T-helper 2 cell treated with Interferon-gamma antibody and Interleukin-4, amounts not matched to agents 100 ng/mL and 5 ng/mL, for 36 hours (primary cell): ENCODE measurements around the gene TPMT. TPM values are rescaled to one million over a fixed set of nuclear protein-coding genes. Genes with fewer than 3 reads are reported as not detected.
"Not testable (repeated sequence)": the region's sequence is repeated elsewhere in the genome, so short reads cannot be mapped to it uniquely, and the experiment has no call there.

Experiments used
- intact Hi-C: fragments of 100-400 bp; cut with micrococcal nuclease; formaldehyde crosslinking; loops from one replicate; pipeline ENCODE4 v1.15.1; 2023
- total RNA-seq: library from RNA; stranded (reverse); gene quantifications from 2 replicates; pipeline ENCODE4 v1.2.3, GENCODE V29; 2022

The TPMT gene
- total RNA-seq, 1 donor from 2014 or later, result 7.1 TPM

DNA sequence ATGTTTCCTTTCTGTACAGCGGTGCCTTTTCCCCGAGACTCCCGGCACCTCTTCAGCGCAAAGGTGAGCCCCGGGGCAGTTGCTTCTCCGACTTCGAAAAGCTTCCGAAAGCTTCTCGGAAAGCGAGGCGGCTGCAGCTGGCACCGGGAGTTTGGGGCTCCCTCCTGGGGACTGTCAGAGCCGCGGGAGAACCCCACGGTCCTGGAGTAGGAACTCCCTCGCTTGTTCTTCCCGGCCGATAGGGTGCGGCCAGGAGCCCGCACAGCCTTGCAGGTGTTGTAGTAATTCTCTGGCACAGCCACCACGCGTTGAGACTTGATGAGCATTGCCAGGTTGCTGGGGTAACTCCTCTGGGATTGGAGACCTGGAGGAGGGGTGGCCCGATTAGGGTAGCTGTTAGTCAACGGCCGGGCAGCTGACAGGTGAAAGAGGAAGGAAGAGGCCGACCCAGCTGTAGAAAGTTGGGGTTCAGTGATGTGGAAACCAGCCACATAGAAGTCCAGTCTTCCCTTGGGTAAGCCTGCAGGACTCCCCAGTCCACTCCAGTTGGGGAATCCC lies 1.1 kb upstream of the TPMT start:
- intact Hi-C loops, result loop anchor here (1.0 to 5.0 kb wide), 7 partner anchors 33 to 556 kb away; partner anchors contain the start of genes DEK, FAM8A1, KIF13A and NHLRC1

GRCh38 chr6:18155150-18155863 lies 430 bp upstream of the TPMT start, which contains the start of gene KDM1B:
Gene KDM1B (plus strand): TSS chr6:18155422. CDS start chr6:18159896, 4,474 bp downstream.
- intact Hi-C loops, result loop anchor here (1.0 to 5.0 kb wide), 7 partner anchors 33 to 555 kb away; partner anchors contain the start of genes DEK, FAM8A1, KIF13A and NHLRC1

DNA sequence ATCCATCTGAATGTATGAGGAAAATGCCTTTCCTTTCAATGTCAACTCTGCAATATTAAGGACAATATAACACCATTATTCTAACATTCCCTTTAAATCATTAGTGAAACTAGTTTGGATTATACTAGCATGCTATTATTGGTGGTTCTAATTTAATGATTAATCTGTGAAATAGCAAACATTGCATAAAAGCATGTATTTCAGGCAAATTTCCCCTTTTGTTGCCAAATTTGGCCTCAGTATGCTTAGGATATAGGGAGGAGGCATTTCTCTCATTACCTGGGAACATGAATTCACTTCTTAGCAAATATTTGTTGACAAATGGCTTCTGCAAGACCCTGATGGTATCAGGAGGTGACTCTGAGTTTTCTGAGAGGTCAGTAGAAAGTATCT lies 1.6 kb downstream of the TPMT start:
- intact Hi-C loops, result no loop called here

DNA sequence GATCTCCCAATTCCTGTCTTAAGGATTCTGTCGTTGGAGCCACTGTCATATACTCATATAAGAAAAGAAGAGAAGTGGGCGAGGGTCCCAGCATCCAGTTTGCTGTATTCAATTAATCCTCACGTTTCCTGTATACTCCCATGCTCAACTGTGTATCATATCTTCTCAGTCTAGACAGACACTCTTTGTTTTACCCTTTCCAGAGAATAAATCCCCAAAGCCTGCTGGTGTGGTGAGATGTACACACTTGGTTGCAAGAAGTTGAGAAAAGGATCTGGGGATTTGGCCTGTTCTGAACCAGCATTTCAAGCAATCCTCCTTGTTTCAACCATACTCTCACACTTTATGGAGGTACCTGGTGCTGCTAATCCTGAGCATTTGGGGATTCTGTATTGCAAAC lies 3.1 kb downstream of the TPMT start:
- intact Hi-C loops, result no loop called here

DNA sequence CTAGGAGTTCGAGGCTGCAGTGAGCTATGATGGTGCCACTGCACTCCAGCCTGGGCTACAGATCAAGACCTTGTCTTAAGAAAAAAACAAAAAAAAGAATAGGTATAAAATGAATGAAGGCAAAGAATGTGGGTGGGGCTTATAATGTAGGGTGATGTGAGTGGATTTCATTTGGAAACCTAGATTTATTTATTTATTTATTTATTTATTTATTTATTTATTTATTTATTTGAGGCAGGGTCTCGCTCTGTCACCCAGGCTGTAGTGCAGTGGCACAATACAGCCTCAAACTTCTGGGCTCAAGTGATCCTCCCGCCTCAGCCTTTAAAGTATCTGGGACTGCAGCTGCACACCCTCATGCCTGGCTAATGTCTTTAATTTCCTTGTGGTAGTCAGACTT lies 3.5 kb downstream of the TPMT start:
- intact Hi-C loops, result not testable (repeated sequence)

DNA sequence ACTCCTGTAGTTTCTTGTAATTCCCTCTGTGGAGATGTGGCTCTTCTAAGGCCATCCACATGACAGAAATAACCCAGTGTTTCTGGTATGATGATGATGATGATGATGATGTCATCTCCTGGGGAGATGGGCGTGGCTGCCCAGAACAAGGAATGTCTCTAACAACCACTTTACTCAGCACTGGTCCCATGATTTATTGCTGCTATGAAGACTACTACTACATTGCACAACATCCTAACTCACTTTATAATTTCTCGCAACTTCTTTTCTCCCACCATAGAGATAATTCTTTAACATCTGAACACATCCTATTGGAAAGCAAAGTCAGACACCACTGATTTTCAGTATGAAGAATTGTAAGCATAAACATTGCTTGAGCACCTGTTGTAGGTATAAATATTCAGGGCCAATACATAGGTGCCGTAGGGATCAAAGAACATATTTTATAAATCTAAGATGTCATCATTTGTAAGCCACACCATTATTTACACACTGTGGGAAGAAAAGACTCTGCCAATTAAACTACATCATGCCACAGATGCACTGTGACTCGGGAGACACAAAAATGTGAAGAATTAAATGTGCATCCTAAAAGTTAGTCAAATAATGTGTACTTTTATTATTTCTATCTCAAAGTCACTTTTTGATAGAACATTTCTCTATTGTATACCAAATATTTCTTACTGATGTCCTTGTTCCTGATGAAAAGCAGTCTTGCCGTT lies 6.4 kb downstream of the TPMT start:
- intact Hi-C loops, result no loop called here

DNA sequence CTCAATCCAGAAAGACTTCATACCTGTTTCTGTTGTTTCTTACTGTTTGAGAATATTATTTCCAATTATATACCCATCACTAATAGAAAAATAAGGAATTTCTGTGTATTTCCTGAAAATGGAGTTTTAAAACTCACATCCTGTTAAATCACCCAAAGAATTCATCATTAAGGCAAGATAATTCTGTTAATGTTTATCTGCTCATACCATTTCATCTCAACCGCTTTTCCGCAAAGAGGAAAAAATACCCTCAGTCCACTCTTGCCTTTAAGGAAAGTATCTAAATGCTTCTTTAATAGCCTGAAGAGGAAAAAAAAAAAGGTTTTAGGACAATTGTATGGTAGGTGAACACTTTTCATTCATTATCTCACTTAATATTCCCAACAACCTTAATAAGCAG lies 7.3 kb downstream of the TPMT start:
- intact Hi-C loops, result no loop called here

DNA sequence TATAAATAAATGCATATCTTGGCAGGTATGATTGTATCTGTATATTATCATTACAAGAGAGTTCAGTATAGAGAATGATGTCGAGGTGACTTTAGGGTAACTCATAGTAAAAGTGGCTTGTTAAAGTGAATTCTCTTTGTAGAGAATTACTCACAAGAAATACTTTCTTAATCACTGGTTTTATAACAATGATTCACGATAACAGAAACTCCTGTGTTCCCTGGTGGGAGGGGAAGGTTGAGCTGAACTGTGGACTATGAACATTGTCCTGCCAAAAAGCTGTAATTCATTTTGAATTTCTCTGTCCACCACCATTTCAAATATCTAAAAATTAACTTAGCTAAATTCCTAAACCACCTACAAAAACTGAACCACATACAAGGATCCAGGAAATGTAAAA lies 7.7 kb downstream of the TPMT start:
- intact Hi-C loops, result no loop called here

DNA sequence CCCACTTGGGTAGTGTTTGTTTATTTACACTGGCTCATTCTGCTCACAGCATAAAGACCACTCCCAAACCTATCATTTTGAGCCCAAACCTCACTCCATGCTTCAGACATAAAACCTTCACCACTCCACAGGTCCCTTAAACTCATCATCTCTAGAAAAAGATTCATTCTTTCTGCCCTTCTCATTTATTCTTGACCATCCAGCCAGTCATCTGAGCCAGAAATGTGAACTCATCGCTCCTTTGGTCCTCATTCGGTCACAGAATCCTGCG lies 12.4 kb downstream of the TPMT start:
- intact Hi-C loops, result no loop called here

DNA sequence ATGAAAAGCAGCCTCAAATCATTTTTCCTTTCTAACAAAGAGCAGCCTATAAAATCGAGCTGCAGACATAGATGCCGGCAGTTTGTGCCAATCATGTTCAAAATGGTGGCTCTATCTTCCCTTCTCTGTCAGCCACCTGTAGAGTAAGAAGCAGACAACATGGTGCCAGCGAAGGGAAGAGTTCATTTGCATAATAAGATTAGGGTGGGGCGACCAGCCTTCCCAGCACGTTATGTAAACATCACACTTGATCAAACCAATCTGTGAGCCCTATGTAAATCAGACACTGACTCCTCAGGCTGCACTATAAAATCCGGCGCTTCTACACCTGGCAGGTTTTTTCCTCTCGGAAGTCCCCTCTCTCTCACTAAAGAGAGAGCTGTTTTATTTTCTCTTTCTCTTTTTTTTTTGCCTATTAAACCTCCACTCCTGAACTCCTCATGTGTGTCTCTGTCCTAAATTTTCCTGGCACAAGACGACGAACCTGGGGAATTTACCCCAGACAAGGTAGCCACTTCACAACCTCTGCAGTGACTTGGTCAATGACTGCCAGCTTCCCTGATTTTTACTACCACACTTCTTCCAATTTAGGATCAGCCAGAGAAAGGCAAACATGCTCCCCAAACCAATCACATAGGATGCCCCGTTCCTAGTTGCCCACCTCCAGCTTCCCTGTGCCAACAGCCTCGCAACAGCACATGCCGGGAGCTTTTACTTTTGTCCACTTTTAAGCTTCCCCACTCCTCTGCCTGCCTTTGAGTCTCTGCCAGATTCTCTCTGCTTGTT lies 12.9 kb downstream of the TPMT start:
- intact Hi-C loops, result no loop called here

DNA sequence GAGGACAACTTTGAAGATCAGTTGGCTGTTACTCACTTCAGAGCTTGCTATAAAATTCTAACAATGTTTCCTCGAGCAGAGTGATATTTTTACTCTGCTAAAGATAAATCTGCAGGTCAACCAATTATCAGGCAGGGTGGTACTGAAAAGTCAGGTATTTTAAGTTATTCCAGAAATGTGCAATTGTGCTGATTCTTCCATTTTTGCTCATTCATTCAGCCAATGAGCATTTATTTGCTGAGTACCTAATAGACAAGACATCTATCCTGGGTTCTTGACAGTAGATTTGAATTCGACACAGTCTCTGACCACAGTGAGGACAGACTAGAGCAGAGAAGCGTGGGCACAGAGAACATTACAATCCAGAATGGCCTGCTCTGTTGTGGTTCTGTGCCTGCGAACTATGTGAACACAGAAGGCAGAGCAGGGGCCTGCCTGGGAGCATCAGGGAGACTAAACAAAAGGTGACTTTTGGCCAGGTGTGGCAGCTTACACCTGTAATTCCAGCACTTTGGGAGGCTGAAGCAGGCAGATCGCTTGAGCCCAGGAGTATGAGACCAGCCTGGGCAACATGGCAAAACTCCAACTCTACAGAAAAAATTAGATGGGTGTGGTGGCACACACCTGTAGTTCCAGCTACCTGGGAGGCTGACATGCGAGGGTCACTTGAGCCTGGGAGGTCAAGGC lies 14.8 kb downstream of the TPMT start:
- intact Hi-C loops, result no loop called here

- intact Hi-C loops, result no loop called here
Measured at GRCh38 chr6:18138906-18139305, 16.0 kb downstream of the TPMT start.

- intact Hi-C loops, result no loop called here
Measured at GRCh38 chr6:18136260-18136659, 18.6 kb downstream of the TPMT start.

DNA sequence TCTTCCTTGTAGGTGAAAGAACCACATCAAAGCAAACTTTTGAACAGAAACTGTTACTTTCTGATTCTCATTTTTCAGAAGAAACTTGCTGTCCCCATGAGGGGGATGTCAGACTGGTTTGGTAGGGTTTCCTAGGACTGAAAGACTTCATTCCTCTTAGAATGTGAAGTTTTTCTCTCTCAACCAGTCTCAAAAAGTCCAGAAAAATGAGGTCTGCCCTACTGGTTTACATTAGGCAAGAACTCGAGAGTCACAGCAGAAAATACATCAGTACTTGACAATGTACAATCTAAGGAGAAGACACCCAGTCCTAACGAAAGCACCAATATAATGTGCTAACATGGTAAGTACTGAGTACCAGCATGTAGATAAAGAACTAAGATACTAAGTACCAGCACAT lies 19.7 kb downstream of the TPMT start:
- intact Hi-C loops, result no loop called here

- intact Hi-C loops, result no loop called here
Measured at GRCh38 chr6:18132346-18132745, 22.5 kb downstream of the TPMT start.

DNA sequence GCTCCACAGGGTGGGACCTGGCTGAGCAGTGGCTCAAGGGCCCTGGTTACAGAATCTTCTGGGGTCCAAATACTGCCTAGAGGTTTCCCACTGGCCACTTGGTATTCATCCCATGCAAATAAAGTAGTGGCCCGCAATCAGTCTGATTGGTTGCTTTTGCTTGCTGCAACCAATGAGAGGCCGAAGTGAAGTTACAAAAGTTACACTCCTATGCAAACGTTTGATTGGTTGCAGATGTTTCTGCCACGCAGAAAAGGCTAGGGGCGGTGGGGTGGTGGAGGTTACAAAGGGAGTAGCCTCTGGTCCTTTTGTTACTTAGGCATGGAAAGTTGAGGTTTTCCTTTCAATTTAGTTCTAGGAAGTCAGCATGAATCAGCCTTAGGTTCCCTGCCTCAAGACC lies 28.8 kb downstream of the TPMT start:
- intact Hi-C loops, result no loop called here

- intact Hi-C loops, result loop anchor here (2.0 to 5.0 kb wide), 2 partner anchors 32 to 965 kb away; partner anchors contain the start of genes KDM1B and TPMT
Measured at GRCh38 chr6:18122128-18123093, 32.5 kb downstream of the TPMT start, which contains the start of gene NHLRC1. Gene NHLRC1 (minus strand): TSS chr6:18122677. CDS start chr6:18122606, 71 bp downstream.

- intact Hi-C loops, result loop anchor here (2.0 to 5.0 kb wide), 2 partner anchors 33 to 964 kb away; partner anchors contain the start of genes KDM1B and TPMT
Measured at GRCh38 chr6:18121580-18122127, 33.2 kb downstream of the TPMT start.

DNA sequence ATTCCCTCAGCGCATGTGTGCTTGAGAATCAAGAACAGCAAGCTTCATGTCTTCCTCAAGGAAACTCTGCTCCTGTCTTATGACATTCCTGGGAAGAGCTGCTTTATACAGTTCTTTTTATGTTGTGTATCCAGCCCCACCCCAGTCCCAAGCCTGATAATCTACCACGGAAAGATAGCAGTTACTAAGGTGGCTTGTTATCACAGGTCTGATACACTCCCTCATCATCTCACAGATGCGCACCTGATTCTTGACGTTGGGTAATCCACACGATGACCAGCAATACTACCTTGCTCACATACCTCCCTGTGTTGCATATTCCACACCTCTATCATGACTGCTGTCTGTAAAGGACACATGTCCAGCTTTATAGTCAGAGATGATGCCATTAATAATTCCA lies 35.6 kb downstream of the TPMT start:
- intact Hi-C loops, result no loop called here
